Esophagus squamous epithelium (tissue), 4 donors: ENCODE measurements around the gene CSNK1G1.

Source experiments
- CTCF ChIP-seq, 6 experiments: fragments of 450-650 bp in 4 of 6; fragments of 200-600 bp in 2 of 6; sonication (generic) in 2 of 6; IDR thresholded peaks; one replicate each; pipeline ENCODE4 v1.5.1; 2016 to 2019; ENCODE audit warnings: antibody characterized with exemption in 6 of 6, mild to moderate bottlenecking in 4 of 6, moderate library complexity in 4 of 6
- POLR2A ChIP-seq, 4 donors: fragments of 450-650 bp; IDR thresholded peaks; one replicate each; pipeline ENCODE4 v1.6.1; 2017; ENCODE audit warnings: antibody characterized with exemption in 4 of 4, mild to moderate bottlenecking in 4 of 4, moderate library complexity in 3 of 4

GRCh38 chr15:64127521-64128270 lies 228.3 kb downstream of the CSNK1G1 start:
- TF ChIP-seq CTCF (IDR thresholded peaks at IDR 0.05), result no peak
- TF ChIP-seq POLR2A (IDR thresholded peaks at IDR 0.05), result no peak
